Kidney epithelial cell (primary cell): ENCODE results near the gene CYBRD1. TPM values are rescaled to one million over a fixed set of nuclear protein-coding genes. Genes with fewer than 3 reads are reported as not detected.
"Not testable (repeated sequence)": the region's sequence is repeated elsewhere in the genome, so short reads cannot be mapped to it uniquely, and the experiment has no call there.

Experiments
- DNase-seq: peaks from one replicate; pipeline ENCODE4 v3.0.0-alpha.2; 2010; ENCODE audit warnings: low read depth
- H3K27me3 ChIP-seq: 2 replicates; pipeline ENCODE4 v1.6.0; 2011; ENCODE audit warnings: low read length; ENCODE audit not compliant: control insufficient read depth, insufficient read depth
- H3K36me3 ChIP-seq: 2 replicates; pipeline ENCODE4 v1.5.1; 2011; ENCODE audit warnings: low read length; ENCODE audit not compliant: control insufficient read depth, insufficient read depth
- H3K4me3 ChIP-seq: 2 replicates; pipeline ENCODE4 v1.5.1; 2011; ENCODE audit warnings: low read depth, mild to moderate bottlenecking, control low read depth, low read length
- total RNA-seq: library from RNA; depleted of rRNA; stranded (reverse); fragments of >200 nt; gene quantifications from 2 replicates; pipeline ENCODE4 v1.2.3, GENCODE V29; 2015
- TF ChIP-seq, protein P1 (sequence below): IDR thresholded peaks from 2 replicates; pipeline ENCODE4 v1.5.1; 2011; ENCODE audit warnings: mild to moderate bottlenecking, moderate library complexity, low read length, control low read depth, inconsistent platforms; ENCODE audit not compliant: insufficient read depth, poor library complexity, severe bottlenecking

Gene CYBRD1
- total RNA-seq, 1 donor from 2014 or later, result 6.8 TPM

DNA sequence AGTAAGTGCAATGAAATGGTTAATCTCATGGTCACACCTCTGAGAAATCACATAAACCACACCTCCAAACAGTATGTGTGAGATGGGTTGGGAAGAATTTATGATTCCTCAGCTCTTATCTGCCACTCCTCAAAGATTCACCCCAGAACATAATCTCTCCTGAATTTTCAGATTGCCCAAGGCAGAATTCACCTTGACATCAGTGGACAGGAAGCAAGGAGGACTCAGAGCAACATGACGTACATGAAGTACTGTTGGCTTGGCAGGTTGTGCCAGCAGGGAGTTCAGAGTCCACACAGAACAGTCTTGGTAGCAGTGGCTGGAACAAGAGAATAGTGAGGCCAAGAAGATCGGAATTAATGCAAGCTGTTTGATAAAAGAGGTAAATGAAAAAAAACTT is 31.7 kb upstream of the CYBRD1 start:
- H3K27me3 ChIP-seq, result no peaks in the 10 kb centered on the region
- DNase-seq, result no peak
- no peaks in the 10 kb centered on the region for H3K36me3 ChIP-seq
- no peak overlapping the region for H3K4me3 ChIP-seq
- TF ChIP-seq, protein P1, sequence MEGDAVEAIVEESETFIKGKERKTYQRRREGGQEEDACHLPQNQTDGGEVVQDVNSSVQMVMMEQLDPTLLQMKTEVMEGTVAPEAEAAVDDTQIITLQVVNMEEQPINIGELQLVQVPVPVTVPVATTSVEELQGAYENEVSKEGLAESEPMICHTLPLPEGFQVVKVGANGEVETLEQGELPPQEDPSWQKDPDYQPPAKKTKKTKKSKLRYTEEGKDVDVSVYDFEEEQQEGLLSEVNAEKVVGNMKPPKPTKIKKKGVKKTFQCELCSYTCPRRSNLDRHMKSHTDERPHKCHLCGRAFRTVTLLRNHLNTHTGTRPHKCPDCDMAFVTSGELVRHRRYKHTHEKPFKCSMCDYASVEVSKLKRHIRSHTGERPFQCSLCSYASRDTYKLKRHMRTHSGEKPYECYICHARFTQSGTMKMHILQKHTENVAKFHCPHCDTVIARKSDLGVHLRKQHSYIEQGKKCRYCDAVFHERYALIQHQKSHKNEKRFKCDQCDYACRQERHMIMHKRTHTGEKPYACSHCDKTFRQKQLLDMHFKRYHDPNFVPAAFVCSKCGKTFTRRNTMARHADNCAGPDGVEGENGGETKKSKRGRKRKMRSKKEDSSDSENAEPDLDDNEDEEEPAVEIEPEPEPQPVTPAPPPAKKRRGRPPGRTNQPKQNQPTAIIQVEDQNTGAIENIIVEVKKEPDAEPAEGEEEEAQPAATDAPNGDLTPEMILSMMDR, result no peak

DNA sequence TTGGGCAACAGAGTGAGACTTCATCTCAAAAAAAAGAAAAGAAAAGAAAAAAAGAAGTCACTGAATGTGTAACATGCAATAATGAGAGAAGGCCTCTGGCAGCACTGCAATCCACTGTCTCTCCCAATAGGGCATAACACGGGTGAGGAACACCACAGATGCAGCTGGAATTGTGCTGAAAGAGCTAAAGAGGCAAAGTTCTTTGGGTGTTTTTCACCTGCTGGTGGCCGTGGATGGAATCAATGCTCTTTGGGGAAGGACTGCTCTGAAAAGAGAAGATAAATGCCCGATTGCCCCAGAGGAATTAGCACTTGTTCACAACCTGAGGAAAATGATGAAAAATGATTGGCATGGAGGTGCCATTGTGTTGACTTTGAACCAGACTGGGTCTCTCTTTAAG is 31.0 kb upstream of the CYBRD1 start:
- H3K4me3 ChIP-seq, result no peak overlapping the region
- TF ChIP-seq, protein P1, result peak; percentile 2
- no peak for DNase-seq
- H3K27me3 ChIP-seq, result no peaks in the 10 kb centered on the region
- H3K36me3 ChIP-seq, result no peaks in the 10 kb centered on the region

DNA sequence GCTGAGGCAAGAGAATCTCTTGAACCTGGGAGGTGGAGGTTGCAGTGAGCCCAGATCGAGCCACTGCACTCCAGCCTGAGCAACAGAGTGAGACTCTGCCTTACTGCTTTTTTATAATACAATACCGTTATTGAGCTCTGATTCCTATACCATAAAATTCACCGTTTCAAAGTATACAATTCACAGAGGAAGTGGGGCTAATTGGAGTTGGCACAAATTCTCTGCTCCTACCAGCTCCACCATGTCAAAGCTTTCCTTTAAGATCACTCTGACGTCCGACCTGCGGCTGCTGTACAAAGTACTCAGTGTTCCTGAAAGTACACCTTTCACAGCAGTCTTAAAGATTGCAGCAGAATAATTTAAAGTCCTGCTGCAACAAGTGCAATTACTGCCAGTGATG is 29.6 kb upstream of the CYBRD1 start:
- H3K4me3 ChIP-seq, result no peak overlapping the region
- no peaks in the 10 kb centered on the region for H3K27me3 ChIP-seq
- no peaks in the 10 kb centered on the region for H3K36me3 ChIP-seq
- DNase-seq, result no peak
- TF ChIP-seq, protein P1, result no peak

DNA sequence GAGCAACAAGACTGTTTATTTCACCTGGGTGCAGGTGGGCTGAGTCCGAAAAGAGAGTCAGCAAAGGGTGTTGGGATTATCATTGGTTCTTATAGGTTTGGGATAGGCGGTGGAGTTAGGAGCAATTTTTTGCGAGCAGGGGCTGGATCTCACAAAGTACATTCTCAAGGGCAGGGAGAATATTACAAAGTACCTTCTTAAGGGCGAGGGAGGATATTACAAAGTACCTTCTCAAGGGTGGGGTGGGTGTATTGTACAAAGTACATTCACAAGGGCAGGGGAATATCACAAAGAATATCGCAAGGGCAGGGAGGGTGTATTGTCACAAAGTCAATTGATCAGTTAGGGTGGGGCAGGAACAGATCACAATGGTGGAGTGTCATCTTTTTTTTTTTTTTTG is 24.6 kb upstream of the CYBRD1 start:
- not testable (repeated sequence) for DNase-seq, H3K4me3 ChIP-seq, H3K36me3 ChIP-seq, H3K27me3 ChIP-seq

DNA sequence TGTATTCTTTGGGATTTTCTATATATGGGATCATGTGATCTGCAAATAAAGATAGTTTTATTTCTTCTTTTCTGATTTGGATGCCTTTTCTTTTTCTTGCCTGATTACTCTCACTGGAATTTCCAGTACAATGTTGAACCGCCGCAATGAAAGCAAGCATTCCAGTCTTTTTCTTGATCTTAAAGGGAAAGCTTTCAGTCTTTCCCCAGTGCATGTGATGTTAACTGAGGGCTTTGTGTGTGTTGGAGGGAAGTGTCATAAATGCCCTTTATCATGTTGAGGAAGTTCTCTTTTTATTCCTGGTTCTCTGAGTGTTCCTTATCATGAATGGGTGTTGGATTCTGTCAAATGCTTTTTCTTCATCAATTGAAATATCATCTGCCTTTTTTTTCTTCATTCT is 16.9 kb upstream of the CYBRD1 start:
- Histone ChIP-seq H3K4me3 (no peak overlapping the region), H3K27me3 (no peaks in the 10 kb centered on the region), H3K36me3 (no peaks in the 10 kb centered on the region)
- no peak for DNase-seq
- TF ChIP-seq, protein P1, result no peak

DNA sequence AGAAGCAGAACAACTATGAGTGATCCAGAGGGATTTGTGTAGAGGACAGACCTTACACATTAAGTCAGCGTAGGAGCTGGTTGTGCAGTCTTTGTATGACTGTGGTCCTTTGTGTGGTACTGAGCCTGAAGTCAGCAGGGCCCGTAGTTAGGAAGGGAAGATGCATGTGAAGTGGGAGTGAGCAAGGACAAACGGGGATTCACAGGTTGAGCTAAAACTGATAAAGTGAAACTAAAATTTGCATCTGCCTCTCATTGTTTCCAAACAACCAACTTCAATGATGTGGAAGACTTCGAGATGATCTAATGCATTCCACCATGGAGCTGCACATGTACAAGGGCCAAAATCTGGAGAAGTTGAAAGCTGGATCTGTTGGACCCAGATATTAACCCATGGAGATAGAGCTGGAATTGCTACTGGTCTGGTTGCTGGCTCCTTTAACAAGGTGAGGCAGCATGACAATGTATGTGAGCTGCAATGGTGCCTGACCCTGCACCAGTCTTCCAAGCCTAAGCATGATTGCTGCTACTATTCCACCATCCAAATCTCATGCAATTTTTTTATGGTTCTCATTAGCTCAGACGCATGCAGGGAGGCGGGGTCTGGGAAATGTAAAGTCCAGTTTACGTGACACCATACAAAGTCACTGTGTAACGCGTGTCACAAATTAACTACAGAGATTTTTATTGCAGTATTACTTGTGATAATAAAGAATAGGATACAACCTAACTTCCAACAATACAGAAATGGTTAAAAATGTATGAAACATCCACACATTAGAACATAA is 12.1 kb upstream of the CYBRD1 start:
- Histone ChIP-seq H3K36me3 (no peaks in the 10 kb centered on the region), H3K27me3 (no peaks in the 10 kb centered on the region), H3K4me3 (no peak overlapping the region)
- DNase-seq, result no peak
- TF ChIP-seq, protein P1, result no peak
